GM19467 (cell line): ENCODE measurements around the gene FBXO47.
"Not testable (repeated sequence)": the region's sequence is repeated elsewhere in the genome, so short reads cannot be mapped to it uniquely, and the experiment has no call there.

Experiments used
- ATAC-seq: cut with Tn5 transposase; IDR thresholded peaks from one replicate; pipeline ENCODE4 v1.9.1; 2021; ENCODE audit warnings: mild to moderate bottlenecking, moderate library complexity; ENCODE audit not compliant: unreplicated experiment

The FBXO47 gene

DNA sequence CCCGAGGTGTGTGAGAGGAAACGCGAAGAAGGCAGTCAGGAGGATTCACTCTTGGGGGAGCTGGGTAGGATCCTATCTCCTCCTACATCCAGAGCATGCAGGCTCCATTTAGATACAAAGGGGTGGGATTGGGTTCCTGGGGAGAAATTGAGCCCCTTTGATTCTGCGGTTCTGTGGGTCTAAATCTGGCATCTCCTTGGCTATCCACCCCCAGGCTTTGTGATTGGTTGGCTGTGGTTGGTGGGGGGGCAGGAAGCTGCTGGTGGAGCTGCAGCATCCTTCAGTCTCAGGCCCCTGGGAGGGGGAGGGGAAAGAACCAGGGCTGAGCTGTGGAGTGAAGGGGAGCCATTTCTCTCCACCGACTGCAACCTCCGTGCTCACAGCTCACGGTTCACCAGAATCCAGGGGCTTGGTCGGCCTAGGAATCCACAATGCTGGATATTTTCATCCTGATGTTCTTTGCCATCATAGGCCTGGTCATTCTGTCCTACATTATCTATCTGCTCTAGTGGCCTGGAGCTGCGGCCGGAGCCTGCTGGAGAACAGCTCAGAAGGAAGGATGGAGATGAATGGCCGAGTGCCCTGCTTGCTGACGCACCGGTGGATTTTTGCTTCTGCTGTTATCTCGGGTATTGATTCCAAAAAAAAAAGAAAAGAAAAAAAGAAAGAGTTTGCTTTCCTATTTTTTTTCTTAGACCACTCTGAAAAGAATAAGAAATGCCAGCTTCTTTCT lies 41.8 kb downstream of the FBXO47 start, which contains the start of gene LASP1NB:
Gene LASP1NB, plus strand, starts transcription at position 352 of the 733 bp plus-strand sequence.
- ATAC-seq, result no peak

- no peak for ATAC-seq
These were observed 44.5 kb downstream of the FBXO47 start for GRCh38 chr17:38922538-38923297.

GRCh38 chr17:38921756-38922411 lies 45.3 kb downstream of the FBXO47 start:
- ATAC-seq, result no peak

- no peak for ATAC-seq
These were observed 46.6 kb downstream of the FBXO47 start for GRCh38 chr17:38920374-38921291.

- ATAC-seq, result no peak
These were observed 47.7 kb downstream of the FBXO47 start for GRCh38 chr17:38919316-38920078.

DNA sequence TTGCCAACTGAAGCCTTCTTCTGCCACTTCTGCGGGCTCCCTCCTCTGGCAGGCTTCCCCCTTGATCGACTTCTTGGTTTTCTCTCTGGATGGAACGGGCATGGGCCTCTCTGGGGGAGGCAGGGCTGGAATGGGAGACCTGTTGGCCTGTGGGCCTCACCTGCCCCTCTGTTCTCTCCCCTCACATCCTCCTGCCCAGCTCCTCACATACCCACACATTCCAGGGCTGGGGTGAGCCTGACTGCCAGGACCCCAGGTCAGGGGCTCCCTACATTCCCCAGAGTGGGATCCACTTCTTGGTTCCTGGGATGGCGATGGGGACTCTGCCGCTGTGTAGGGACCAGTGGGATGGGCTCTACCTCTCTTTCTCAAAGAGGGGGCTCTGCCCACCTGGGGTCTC lies 48.3 kb downstream of the FBXO47 start:
- no peak for ATAC-seq

- ATAC-seq, result no peak
These were observed 48.9 kb downstream of the FBXO47 start for GRCh38 chr17:38918129-38918913.

- no peak for ATAC-seq
These were observed 49.9 kb downstream of the FBXO47 start for GRCh38 chr17:38917259-38917658.

DNA sequence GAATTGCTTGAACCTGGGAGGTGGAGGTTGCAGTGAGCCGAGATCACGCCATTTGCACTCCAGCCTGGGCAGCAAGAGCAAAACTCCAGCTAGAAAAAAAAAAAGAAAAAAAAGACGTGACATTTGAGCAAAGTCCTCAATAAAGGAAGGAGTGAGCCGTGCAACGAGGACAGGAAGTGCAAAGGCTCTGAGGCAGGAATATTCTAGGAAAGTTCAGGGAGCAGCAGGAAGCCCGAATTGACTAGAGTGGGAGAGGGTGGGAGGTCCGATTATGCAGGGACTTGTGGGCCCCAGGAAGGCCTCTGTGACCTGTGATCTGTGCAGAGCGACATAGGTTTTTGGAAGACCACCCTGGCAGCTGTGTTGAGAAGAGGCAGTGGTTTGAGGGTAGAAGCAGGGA lies 50.4 kb downstream of the FBXO47 start:
- no peak for ATAC-seq

GRCh38 chr17:38915639-38915995 lies 51.6 kb downstream of the FBXO47 start:
- no peak for ATAC-seq

- no peak for ATAC-seq
These were observed 52.2 kb downstream of the FBXO47 start for GRCh38 chr17:38914741-38915638.

- ATAC-seq, result no peak
These were observed 54.9 kb downstream of the FBXO47 start for GRCh38 chr17:38912221-38912813.

GRCh38 chr17:38911731-38912081 lies 55.5 kb downstream of the FBXO47 start:
- ATAC-seq, result not testable (repeated sequence)

DNA sequence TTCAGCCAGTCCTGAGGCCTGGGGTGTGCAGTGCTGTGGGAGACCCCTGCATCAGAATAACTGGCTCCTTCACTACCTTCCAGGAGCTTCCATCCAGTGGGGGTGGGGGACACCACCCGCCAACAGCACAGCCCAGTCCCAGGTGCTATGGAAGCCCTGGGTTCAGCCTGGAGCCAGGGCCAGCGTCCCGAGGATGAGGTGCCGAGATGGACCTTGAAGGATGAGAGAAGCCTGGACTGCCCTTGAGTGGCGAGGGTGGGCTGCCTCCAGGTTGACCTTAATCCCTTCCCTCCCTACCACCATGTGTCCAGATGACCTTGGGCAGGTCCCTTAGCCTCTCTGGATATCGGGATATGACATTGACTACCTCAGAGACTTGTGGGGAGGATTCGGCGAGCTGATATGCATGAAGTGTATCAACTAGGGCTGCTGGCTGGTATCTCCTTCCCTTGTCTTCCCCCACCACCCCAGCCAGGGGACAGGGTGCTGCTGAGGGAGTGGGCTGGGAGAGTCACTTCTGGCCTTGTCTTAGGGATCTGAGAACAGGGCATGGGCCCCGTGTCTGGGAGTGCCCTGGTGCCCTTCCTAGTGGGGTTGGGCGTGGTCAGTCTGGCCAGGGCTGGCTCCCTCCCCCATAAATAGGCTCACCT lies 56.0 kb downstream of the FBXO47 start:
- ATAC-seq, result no peak

DNA sequence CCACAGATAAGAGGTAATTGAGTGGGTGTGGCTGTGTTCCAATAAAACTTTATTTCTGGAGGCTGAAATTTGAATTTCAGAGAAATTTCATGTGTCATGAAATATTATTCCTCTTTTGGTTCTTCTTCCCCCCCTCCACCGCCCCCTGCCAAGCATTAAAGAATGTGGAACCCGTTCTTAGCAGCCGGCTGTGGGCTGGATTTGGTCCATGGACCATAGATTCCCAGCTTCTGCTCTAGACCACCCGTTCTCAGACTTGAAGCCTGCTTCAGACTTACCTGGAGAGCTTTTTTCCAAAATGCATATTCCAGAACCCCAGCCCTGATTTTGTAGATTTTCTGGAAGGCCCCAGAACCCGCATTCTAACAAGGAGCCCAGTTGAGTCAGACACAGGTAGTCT lies 56.9 kb downstream of the FBXO47 start:
- no peak for ATAC-seq

GRCh38 chr17:38908676-38909181 lies 58.5 kb downstream of the FBXO47 start:
- ATAC-seq, result no peak
